HG02840 (cell line): Measurements from ENCODE around the gene MAGEL2.

Experiments
- ATAC-seq: cut with Tn5 transposase; IDR thresholded peaks from one replicate; pipeline ENCODE4 v1.9.1; 2021; ENCODE audit warnings: mild to moderate bottlenecking, moderate library complexity, moderate number of reproducible peaks; ENCODE audit not compliant: unreplicated experiment, low FRiP score

The MAGEL2 gene

GRCh38 chr15:23647421-23648370 lies at the start of gene MAGEL2:
Gene MAGEL2 (minus strand): TSS chr15:23647867. CDS start chr15:23647742, 125 bp downstream.
- no peak for ATAC-seq

GRCh38 chr15:23695282-23695681 lies 47.6 kb upstream of the MAGEL2 start:
- no peak for ATAC-seq

- ATAC-seq, result no peak
Observed at GRCh38 chr15:23694592-23694991, 46.9 kb upstream of the MAGEL2 start.

GRCh38 chr15:23690450-23690852 lies 42.8 kb upstream of the MAGEL2 start:
- ATAC-seq, result no peak

- ATAC-seq, result no peak
Observed at GRCh38 chr15:23690015-23690414, 42.3 kb upstream of the MAGEL2 start.

GRCh38 chr15:23687143-23687470 lies 39.4 kb upstream of the MAGEL2 start, which contains the start of gene NDN:
Gene NDN (minus strand): TSS chr15:23687305. CDS start chr15:23687217, 88 bp downstream.
- ATAC-seq, result no peak

GRCh38 chr15:23686466-23687142 lies 38.9 kb upstream of the MAGEL2 start:
- no peak for ATAC-seq

- ATAC-seq, result no peak
Observed at GRCh38 chr15:23671481-23671880, 23.8 kb upstream of the MAGEL2 start.

GRCh38 chr15:23670970-23671369 lies 23.3 kb upstream of the MAGEL2 start:
- ATAC-seq, result no peak

- ATAC-seq, result no peak
Observed at GRCh38 chr15:23663232-23663631, 15.6 kb upstream of the MAGEL2 start.

GRCh38 chr15:23648920-23649515 lies 1.4 kb upstream of the MAGEL2 start:
- no peak for ATAC-seq

- no peak for ATAC-seq
Observed at GRCh38 chr15:23647001-23647295, 719 bp downstream of the MAGEL2 start.

GRCh38 chr15:23646165-23647000 lies 1.3 kb downstream of the MAGEL2 start:
- no peak for ATAC-seq

- no peak for ATAC-seq
Observed at GRCh38 chr15:23645371-23646164, 2.1 kb downstream of the MAGEL2 start.

- ATAC-seq, result no peak
Observed at GRCh38 chr15:23644829-23645228, 2.8 kb downstream of the MAGEL2 start.

- no peak for ATAC-seq
Observed at GRCh38 chr15:23642413-23643044, 5.1 kb downstream of the MAGEL2 start.

GRCh38 chr15:23634181-23634580 lies 13.5 kb downstream of the MAGEL2 start:
- no peak for ATAC-seq

- no peak for ATAC-seq
Observed at GRCh38 chr15:23629234-23629805, 18.3 kb downstream of the MAGEL2 start.
